SK-N-SH (cell line): ENCODE measurements around the gene SUFU. TPM values are rescaled to one million over a fixed set of nuclear protein-coding genes. Genes with fewer than 3 reads are reported as not detected.

Experiments used
- CTCF ChIA-PET: fragments of 300-600, 350-600 bp; formaldehyde crosslinking; extraction: SDS; loops from one replicate; lab custom pipeline; 2021; lab: Yijun Ruan, JAX
- POLR2A ChIA-PET: fragments of 350-600 bp; sonication (Branson Sonifier 250); formaldehyde crosslinking; extraction: SDS; loops from one replicate; lab custom pipeline; 2020; ENCODE audit warnings: antibody characterized with exemption, inconsistent platforms; lab: Yijun Ruan, JAX
- DNase-seq: peaks from one replicate; pipeline ENCODE4 v3.0.0; 2012
- H2AFZ ChIP-seq: fragments of 200-600 bp; sonication (generic); 2 replicates; pipeline ENCODE4 v1.8.1; 2016; ENCODE audit warnings: antibody characterized with exemption, mild to moderate bottlenecking, low read depth
- H3F3A ChIP-seq: fragments of 200-600 bp; sonication (generic); replicated peaks from 2 replicates; pipeline ENCODE3; 2016; ENCODE audit warnings: antibody characterized with exemption, mild to moderate bottlenecking; ENCODE audit not compliant: insufficient read depth
- H3K27ac ChIP-seq, 2 experiments: fragments of 200-500 bp in 1 of 2; fragments of 200-600 bp in 1 of 2; sonication (Bioruptor generic) in 1 of 2; sonication (generic), shearing (Covaris generic) in 1 of 2; 2 replicates each; pipeline versions ENCODE4 v1.5.1 to v1.6.1; 2014 to 2016; ENCODE audit warnings: low read depth in 2 of 2, inconsistent platforms in 1 of 2, low read length in 1 of 2, mild to moderate bottlenecking in 1 of 2, mixed read lengths in 1 of 2
- H3K27me3 ChIP-seq: fragments of 200-600 bp; sonication (generic), shearing (Covaris generic); 2 replicates; pipeline ENCODE4 v1.6.1; 2016; ENCODE audit warnings: mixed run types; ENCODE audit not compliant: insufficient read depth
- H3K36me3 ChIP-seq, 2 experiments: fragments of 200-500 bp in 1 of 2; fragments of 200-600 bp in 1 of 2; sonication (Bioruptor generic) in 1 of 2; sonication (generic) in 1 of 2; replicated peaks in 1 of 2; 2 replicates each; pipeline versions ENCODE3 to v1.5.1; 2014 to 2016; ENCODE audit warnings: low read length in 1 of 2, mild to moderate bottlenecking in 1 of 2; ENCODE audit not compliant: insufficient read depth in 2 of 2, control insufficient read depth in 1 of 2
- H3K4me1 ChIP-seq, 2 experiments: fragments of 200-500 bp in 1 of 2; fragments of 200-600 bp in 1 of 2; sonication (Bioruptor generic) in 1 of 2; sonication (generic), shearing (Covaris generic) in 1 of 2; 2 replicates each; pipeline versions ENCODE4 v1.5.1 to v1.6.1; 2014 to 2016; ENCODE audit warnings: low read depth in 1 of 2, low read length in 1 of 2, mixed run types in 1 of 2; ENCODE audit not compliant: insufficient read depth in 2 of 2, control insufficient read depth in 1 of 2
- H3K4me2 ChIP-seq: fragments of 200-600 bp; sonication (generic), shearing (Covaris generic); 2 replicates; pipeline ENCODE4 v1.6.1; 2017; ENCODE audit warnings: mixed run types
- H3K4me3 ChIP-seq, 2 experiments: fragments of 200-500 bp in 1 of 2; fragments of 200-600 bp in 1 of 2; sonication (Bioruptor generic) in 1 of 2; sonication (generic), shearing (Covaris generic) in 1 of 2; 2 replicates each; pipeline versions ENCODE4 v1.5.1 to v1.8.1; 2014 to 2016; ENCODE audit warnings: low read depth in 2 of 2, inconsistent platforms in 1 of 2, low read length in 1 of 2, mild to moderate bottlenecking in 1 of 2, mixed read lengths in 1 of 2, moderate library complexity in 1 of 2
- H3K79me2 ChIP-seq: fragments of 200-600 bp; sonication (generic); 2 replicates; pipeline ENCODE4 v1.8.1; 2017; ENCODE audit warnings: mild to moderate bottlenecking; ENCODE audit not compliant: insufficient read depth
- H3K9ac ChIP-seq: fragments of 200-600 bp; sonication (generic); 2 replicates; pipeline ENCODE4 v1.6.1; 2017; ENCODE audit warnings: mixed run types
- H3K9me2 ChIP-seq: fragments of 200-600 bp; sonication (generic); 2 replicates; pipeline ENCODE4 v1.6.1; 2017; ENCODE audit warnings: mixed run types
- H3K9me3 ChIP-seq: fragments of 200-600 bp; sonication (generic); 2 replicates; pipeline ENCODE4 v1.6.1; 2017; ENCODE audit warnings: mixed run types, mild to moderate bottlenecking, moderate library complexity
- H4K20me1 ChIP-seq: fragments of 200-600 bp; sonication (generic); 2 replicates; pipeline ENCODE4 v1.6.1; 2017; ENCODE audit warnings: mild to moderate bottlenecking, mixed run types; ENCODE audit not compliant: insufficient read depth
- EP300 ChIP-seq, 2 experiments: IDR thresholded peaks; 2 replicates each; pipeline versions ENCODE4 v1.4.0 to v1.6.1; 2012; ENCODE audit warnings: borderline replicate concordance in 1 of 2, low read depth in 1 of 2, low read length in 1 of 2
- FOSL2 ChIP-seq: IDR thresholded peaks from 2 replicates; pipeline ENCODE4 v1.4.0; 2012; ENCODE audit warnings: low read depth, mild to moderate bottlenecking, moderate library complexity, borderline replicate concordance
- FOXM1 ChIP-seq: IDR thresholded peaks from 2 replicates; pipeline ENCODE4 v1.4.0; 2012; ENCODE audit warnings: low read depth, mild to moderate bottlenecking
- GABPA ChIP-seq: IDR thresholded peaks from 2 replicates; pipeline ENCODE4 v1.4.0; 2012; ENCODE audit warnings: low read depth, mild to moderate bottlenecking
- JUND ChIP-seq: IDR thresholded peaks from 2 replicates; pipeline ENCODE4 v1.4.0; 2012
- MAX ChIP-seq: IDR thresholded peaks from 2 replicates; pipeline ENCODE4 v1.4.0; 2012; ENCODE audit warnings: low read depth
- PBX3 ChIP-seq: IDR thresholded peaks from 2 replicates; pipeline ENCODE4; 2012
- POLR2AphosphoS5 ChIP-seq: IDR thresholded peaks from 2 replicates; pipeline ENCODE4 v1.6.1; 2012; ENCODE audit warnings: low read depth, low read length
- RAD21 ChIP-seq: IDR thresholded peaks from 2 replicates; pipeline ENCODE4 v1.6.1; 2012; ENCODE audit warnings: mild to moderate bottlenecking, low read length
- RFX5 ChIP-seq: IDR thresholded peaks from 2 replicates; pipeline ENCODE4 v1.6.1; 2012; ENCODE audit warnings: mild to moderate bottlenecking, improper control_type of control experiment, low read length
- TCF12 ChIP-seq: IDR thresholded peaks from 2 replicates; pipeline ENCODE4 v1.4.0; 2012
- TEAD4 ChIP-seq: IDR thresholded peaks from 2 replicates; pipeline ENCODE4 v1.4.0; 2012; ENCODE audit warnings: mild to moderate bottlenecking, borderline replicate concordance; ENCODE audit not compliant: insufficient read depth
- WGBS: methylation state at CpG from one replicate; pipeline ENCODE4 v1.1.6; 2017; ENCODE audit warnings: low lambda C conversion rate; 5-methylcytosine and 5-hydroxymethylcytosine counted together
- polyA plus RNA-seq, 3 experiments: library from polyadenylated mRNA; depleted of rRNA; stranded (reverse); fragments of >200 nt; gene quantifications; 2 replicates each; pipeline ENCODE4 v1.2.3, GENCODE V29; 2012
- TF ChIP-seq, protein P1 (sequence below): fragments of 200-600 bp; sonication (generic); IDR thresholded peaks from 2 replicates; pipeline ENCODE4 v1.6.1; 2017; ENCODE audit warnings: antibody characterized with exemption, mild to moderate bottlenecking, moderate library complexity
- TF ChIP-seq, protein P2 (sequence below): fragments of 150-350 bp; IDR thresholded peaks from 2 replicates; pipeline ENCODE4 v1.6.1; 2017; ENCODE audit warnings: antibody characterized with exemption, low read length, low read depth, borderline replicate concordance
- TF ChIP-seq, protein P3 (sequence below): IDR thresholded peaks from 2 replicates; pipeline ENCODE4 v1.6.1; 2012; ENCODE audit warnings: mild to moderate bottlenecking, low read depth, low read length, moderate library complexity

SUFU gene
- polyA plus RNA-seq, 1 of the 3 experiments (the other 2 are of a cell fraction) = 5.7 TPM

DNA sequence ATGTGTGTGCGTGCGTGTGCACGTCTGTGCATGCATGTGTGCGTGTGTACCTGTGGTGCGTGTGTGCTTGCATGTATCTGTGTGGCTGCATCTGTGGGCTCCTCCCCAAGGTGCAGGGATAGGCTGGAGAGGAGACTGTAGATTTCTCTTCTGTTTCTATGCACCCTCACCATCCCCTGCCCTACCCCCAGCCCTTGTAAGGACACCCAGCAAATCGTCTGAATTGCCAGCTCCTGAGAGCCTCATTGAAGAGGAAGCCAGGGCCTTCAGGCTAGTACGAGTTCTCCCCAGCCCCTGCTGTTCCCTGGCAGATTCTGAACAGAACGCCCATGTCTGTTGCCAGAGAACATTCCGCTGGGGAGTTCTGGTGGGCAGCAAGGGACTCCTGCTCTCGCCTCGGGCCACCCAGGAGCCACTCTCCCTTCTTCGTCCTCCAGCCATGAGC, 123.5 kb downstream of the SUFU start:
- no peaks in the 10 kb centered on the region for H3K9me2 ChIP-seq
- peaks cover 35% of the 10 kb centered on the region for H3F3A ChIP-seq
- H3K79me2 ChIP-seq = no peaks in the 10 kb centered on the region
- ChIA-PET POLR2A (interaction anchor here (1.0 to 4.0 kb wide), 6 partner anchors 9 to 86 kb away, joined by 3 to 34 read pairs (median 6); partner anchors contain the start of gene TRIM8), CTCF (interaction anchor here (0.7 to 2.9 kb wide), 5 partner anchors 15 to 124 kb away, joined by 3 to 18 read pairs (median 6); partner anchors contain the start of genes SUFU and TRIM8)
- peak overlapping the region; percentile 72 for H3K9ac ChIP-seq
- peak overlapping the region; percentile 67; the same call in 1 of the 2 replicates for H2AFZ ChIP-seq
- peak; percentile 55 for DNase-seq
- no peaks in the 10 kb centered on the region for H3K27me3 ChIP-seq
- H3K27ac ChIP-seq = peak overlapping the region; percentile 91 to 99
- H3K36me3 ChIP-seq = peaks cover 0 to 3% of the 10 kb centered on the region in 2 experiments
- H4K20me1 ChIP-seq = no peaks in the 10 kb centered on the region
- no peak overlapping the region for H3K4me3 ChIP-seq
- no peaks in the 10 kb centered on the region for H3K9me3 ChIP-seq
- H3K4me1 ChIP-seq = peaks cover 50 to 88% of the 10 kb centered on the region in 2 experiments
- WGBS = 59% methylated on average over 12 of the region's 12 CpGs
- TF ChIP-seq RFX5 = peak; percentile 90
- TF ChIP-seq, protein P1, sequence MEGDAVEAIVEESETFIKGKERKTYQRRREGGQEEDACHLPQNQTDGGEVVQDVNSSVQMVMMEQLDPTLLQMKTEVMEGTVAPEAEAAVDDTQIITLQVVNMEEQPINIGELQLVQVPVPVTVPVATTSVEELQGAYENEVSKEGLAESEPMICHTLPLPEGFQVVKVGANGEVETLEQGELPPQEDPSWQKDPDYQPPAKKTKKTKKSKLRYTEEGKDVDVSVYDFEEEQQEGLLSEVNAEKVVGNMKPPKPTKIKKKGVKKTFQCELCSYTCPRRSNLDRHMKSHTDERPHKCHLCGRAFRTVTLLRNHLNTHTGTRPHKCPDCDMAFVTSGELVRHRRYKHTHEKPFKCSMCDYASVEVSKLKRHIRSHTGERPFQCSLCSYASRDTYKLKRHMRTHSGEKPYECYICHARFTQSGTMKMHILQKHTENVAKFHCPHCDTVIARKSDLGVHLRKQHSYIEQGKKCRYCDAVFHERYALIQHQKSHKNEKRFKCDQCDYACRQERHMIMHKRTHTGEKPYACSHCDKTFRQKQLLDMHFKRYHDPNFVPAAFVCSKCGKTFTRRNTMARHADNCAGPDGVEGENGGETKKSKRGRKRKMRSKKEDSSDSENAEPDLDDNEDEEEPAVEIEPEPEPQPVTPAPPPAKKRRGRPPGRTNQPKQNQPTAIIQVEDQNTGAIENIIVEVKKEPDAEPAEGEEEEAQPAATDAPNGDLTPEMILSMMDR = no peak
- TF ChIP-seq GABPA = no peak
- TF ChIP-seq FOXM1 = no peak
- TF ChIP-seq EP300 (IDR thresholded peaks at IDR 0.05; ENCODE audit: borderline replicate concordance in 1 of 2, low read depth in 1 of 2, low read length in 1 of 2) = peak in 1 of 2 experiments; percentile 34; a peak in 1 of 4 replicates
- H3K4me2 ChIP-seq = peak overlapping the region; percentile 68

- Histone ChIP-seq H3K27ac (peak overlapping the region; percentile 91 to 99), H3K36me3 (peaks cover 0 to 3% of the 10 kb centered on the region in 2 experiments), H3K4me2 (peak overlapping the region; percentile 68), H3K79me2 (no peaks in the 10 kb centered on the region), H3K27me3 (no peaks in the 10 kb centered on the region), H3K9me2 (no peaks in the 10 kb centered on the region), H3K4me1 (peaks cover 55 to 93% of the 10 kb centered on the region in 2 experiments), H3K9ac (peak overlapping the region; percentile 72), H2AFZ (peak overlapping the region; percentile 67; the same call in 1 of the 2 replicates), H4K20me1 (no peaks in the 10 kb centered on the region), H3K9me3 (no peaks in the 10 kb centered on the region), H3K4me3 (no peak overlapping the region), H3F3A (peaks cover 40% of the 10 kb centered on the region)
- CTCF ChIA-PET = interaction anchor here (0.6 to 2.9 kb wide), 8 partner anchors 14 to 228 kb away, joined by 3 to 18 read pairs (median 4); partner anchors contain the start of gene TRIM8
- WGBS = 12% methylated on average over 6 of the region's 9 CpGs
- peak; percentile 71 for DNase-seq
- POLR2A ChIA-PET = interaction anchor here (0.8 to 4.0 kb wide), 8 partner anchors 9 to 113 kb away, joined by 3 to 34 read pairs (median 4); partner anchors contain the start of gene TRIM8
- TF ChIP-seq MAX (0 out of 2 replicates have a peak, but pooled peaks have one; percentile 37), TCF12 (peak; percentile 42; the same call in 1 of the 2 replicates), RAD21 (no peak), JUND (no peak; the same call in 1 of the 2 replicates), PBX3 (no peak), TEAD4 (no peak), GABPA (no peak), FOSL2 (no peak), POLR2AphosphoS5 (no peak)
- TF ChIP-seq, protein P2, sequence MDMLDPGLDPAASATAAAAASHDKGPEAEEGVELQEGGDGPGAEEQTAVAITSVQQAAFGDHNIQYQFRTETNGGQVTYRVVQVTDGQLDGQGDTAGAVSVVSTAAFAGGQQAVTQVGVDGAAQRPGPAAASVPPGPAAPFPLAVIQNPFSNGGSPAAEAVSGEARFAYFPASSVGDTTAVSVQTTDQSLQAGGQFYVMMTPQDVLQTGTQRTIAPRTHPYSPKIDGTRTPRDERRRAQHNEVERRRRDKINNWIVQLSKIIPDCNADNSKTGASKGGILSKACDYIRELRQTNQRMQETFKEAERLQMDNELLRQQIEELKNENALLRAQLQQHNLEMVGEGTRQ = no peak
- TF ChIP-seq, protein P3, sequence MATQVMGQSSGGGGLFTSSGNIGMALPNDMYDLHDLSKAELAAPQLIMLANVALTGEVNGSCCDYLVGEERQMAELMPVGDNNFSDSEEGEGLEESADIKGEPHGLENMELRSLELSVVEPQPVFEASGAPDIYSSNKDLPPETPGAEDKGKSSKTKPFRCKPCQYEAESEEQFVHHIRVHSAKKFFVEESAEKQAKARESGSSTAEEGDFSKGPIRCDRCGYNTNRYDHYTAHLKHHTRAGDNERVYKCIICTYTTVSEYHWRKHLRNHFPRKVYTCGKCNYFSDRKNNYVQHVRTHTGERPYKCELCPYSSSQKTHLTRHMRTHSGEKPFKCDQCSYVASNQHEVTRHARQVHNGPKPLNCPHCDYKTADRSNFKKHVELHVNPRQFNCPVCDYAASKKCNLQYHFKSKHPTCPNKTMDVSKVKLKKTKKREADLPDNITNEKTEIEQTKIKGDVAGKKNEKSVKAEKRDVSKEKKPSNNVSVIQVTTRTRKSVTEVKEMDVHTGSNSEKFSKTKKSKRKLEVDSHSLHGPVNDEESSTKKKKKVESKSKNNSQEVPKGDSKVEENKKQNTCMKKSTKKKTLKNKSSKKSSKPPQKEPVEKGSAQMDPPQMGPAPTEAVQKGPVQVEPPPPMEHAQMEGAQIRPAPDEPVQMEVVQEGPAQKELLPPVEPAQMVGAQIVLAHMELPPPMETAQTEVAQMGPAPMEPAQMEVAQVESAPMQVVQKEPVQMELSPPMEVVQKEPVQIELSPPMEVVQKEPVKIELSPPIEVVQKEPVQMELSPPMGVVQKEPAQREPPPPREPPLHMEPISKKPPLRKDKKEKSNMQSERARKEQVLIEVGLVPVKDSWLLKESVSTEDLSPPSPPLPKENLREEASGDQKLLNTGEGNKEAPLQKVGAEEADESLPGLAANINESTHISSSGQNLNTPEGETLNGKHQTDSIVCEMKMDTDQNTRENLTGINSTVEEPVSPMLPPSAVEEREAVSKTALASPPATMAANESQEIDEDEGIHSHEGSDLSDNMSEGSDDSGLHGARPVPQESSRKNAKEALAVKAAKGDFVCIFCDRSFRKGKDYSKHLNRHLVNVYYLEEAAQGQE = 0 out of 2 replicates have a peak, but pooled peaks have one; percentile 44
- TF ChIP-seq, protein P1 = no peak
Observed at GRCh38 chr10:102627736-102628293, 124.0 kb downstream of the SUFU start.
